ENCODE results near the gene ROBO2.

DNA sequence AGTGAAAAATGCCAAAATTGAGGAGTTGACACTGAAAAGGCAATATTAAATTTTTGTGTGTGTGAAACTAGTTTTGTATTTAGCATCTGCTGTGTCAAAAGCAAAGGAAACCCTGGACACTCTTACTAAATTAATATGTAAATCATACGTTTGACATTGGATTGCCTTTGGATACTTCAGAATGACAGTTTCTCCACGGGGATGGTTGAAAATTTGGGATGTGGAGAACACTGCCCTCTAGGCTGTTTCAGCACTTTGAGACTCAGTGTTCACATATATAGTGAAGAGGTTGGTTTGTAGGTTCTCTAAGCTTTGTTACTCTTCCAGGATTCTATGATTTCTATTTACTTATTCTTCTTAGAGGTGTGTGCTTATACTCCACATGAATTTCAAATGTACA is 3.0 kb downstream of the ROBO2 start:
- TF ChIP-seq JUN (IDR thresholded peaks at IDR 0.05) (no peak), RFX5 (IDR thresholded peaks at IDR 0.05) (no peak), CHD4 (IDR thresholded peaks at IDR 0.05; ENCODE audit: borderline replicate concordance) (no peak), CHD2 (IDR thresholded peaks at IDR 0.05; ENCODE audit: low read length, partially characterized antibody) (no peak)
- TF ChIP-seq, protein P1, sequence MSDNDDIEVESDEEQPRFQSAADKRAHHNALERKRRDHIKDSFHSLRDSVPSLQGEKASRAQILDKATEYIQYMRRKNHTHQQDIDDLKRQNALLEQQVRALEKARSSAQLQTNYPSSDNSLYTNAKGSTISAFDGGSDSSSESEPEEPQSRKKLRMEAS (IDR thresholded peaks at IDR 0.05) = no peak
- TF ChIP-seq, protein P2, sequence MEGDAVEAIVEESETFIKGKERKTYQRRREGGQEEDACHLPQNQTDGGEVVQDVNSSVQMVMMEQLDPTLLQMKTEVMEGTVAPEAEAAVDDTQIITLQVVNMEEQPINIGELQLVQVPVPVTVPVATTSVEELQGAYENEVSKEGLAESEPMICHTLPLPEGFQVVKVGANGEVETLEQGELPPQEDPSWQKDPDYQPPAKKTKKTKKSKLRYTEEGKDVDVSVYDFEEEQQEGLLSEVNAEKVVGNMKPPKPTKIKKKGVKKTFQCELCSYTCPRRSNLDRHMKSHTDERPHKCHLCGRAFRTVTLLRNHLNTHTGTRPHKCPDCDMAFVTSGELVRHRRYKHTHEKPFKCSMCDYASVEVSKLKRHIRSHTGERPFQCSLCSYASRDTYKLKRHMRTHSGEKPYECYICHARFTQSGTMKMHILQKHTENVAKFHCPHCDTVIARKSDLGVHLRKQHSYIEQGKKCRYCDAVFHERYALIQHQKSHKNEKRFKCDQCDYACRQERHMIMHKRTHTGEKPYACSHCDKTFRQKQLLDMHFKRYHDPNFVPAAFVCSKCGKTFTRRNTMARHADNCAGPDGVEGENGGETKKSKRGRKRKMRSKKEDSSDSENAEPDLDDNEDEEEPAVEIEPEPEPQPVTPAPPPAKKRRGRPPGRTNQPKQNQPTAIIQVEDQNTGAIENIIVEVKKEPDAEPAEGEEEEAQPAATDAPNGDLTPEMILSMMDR (IDR thresholded peaks at IDR 0.05) = no peak
